ENCODE results near the gene ELAVL2.

ELAVL2 gene

DNA sequence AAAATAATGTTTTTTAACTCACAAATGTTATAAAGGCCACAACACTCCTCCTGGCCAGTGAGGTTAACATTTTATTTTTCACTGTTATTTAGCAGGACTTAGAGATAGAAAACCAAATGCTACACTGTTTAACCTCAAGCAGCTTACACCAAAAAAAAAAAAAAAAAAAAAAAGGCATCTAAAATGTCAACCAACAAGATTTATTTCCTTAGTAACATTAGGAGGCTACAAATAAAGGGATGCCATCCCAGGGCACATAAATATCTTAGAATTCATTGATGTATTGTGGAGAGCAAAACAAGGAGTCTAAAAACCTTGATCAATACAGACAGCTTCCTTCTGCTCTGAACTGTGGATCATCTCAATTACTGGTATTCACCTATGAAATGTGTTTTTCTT, 53.7 kb downstream of the ELAVL2 start:
- TF ChIP-seq, protein P1, sequence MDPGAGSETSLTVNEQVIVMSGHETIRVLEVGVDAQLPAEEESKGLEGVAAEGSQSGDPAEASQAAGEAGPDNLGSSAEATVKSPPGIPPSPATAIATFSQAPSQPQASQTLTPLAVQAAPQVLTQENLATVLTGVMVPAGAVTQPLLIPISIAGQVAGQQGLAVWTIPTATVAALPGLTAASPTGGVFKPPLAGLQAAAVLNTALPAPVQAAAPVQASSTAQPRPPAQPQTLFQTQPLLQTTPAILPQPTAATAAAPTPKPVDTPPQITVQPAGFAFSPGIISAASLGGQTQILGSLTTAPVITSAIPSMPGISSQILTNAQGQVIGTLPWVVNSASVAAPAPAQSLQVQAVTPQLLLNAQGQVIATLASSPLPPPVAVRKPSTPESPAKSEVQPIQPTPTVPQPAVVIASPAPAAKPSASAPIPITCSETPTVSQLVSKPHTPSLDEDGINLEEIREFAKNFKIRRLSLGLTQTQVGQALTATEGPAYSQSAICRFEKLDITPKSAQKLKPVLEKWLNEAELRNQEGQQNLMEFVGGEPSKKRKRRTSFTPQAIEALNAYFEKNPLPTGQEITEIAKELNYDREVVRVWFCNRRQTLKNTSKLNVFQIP (CRISPR knock-in tag; IDR thresholded peaks at IDR 0.05; ENCODE audit: borderline replicate concordance, low read depth) = no peak
- TF ChIP-seq ZNF8 (CRISPR knock-in tag; IDR thresholded peaks at IDR 0.05) (no peak), TCF4 (CRISPR knock-in tag; IDR thresholded peaks at IDR 0.05; ENCODE audit: borderline replicate concordance) (no peak), ZNF70 (CRISPR knock-in tag; IDR thresholded peaks at IDR 0.05) (no peak), CREB5 (CRISPR knock-in tag; IDR thresholded peaks at IDR 0.05; ENCODE audit: low read depth) (no peak), ZFP30 (CRISPR knock-in tag; IDR thresholded peaks at IDR 0.05) (no peak), CSRNP3 (CRISPR knock-in tag; IDR thresholded peaks at IDR 0.05) (no peak), ZFP3 (CRISPR knock-in tag; IDR thresholded peaks at IDR 0.05) (no peak), ISL1 (CRISPR knock-in tag; IDR thresholded peaks at IDR 0.05) (no peak), TOX (CRISPR knock-in tag; IDR thresholded peaks at IDR 0.05; ENCODE audit: borderline replicate concordance) (no peak)
- no peak for ATAC-seq

DNA sequence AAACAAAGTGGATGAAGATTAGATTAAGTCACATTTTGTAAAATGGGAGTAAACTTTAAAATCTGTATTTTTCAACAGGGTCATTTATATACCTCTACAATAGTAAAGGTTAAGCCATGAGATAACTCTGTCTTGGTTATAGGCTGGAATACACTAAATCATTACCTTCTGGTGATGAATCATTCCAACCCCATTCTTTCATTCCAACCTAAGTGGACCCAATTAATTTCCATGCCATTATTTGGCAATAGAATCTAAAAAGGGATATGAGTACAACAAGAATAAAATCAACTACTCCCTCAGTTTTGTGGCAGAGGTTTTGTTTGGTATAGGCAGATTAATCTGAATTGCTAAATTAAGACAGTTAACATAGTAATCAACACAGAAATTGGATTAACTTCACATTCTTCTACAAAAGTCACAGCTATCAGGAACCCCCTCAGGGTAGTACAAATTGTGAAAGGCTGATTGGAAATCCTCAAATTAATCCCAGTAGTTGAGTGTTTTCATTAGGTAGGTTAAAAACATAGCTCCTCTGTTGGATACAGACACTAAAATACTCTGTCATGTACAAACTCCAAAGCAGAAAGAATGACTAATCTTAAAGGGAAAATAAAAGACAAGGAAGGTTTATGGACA, 54.2 kb downstream of the ELAVL2 start:
- no peak for ATAC-seq
- no peak for TF ChIP-seq GLIS3 (CRISPR knock-in tag; IDR thresholded peaks at IDR 0.05)

GRCh38 chr9:23769307-23769935, 56.6 kb downstream of the ELAVL2 start:
- TF ChIP-seq RARB (CRISPR knock-in tag; IDR thresholded peaks at IDR 0.05) (no peak), ZFP30 (CRISPR knock-in tag; IDR thresholded peaks at IDR 0.05) (no peak), ESRRG (CRISPR knock-in tag; IDR thresholded peaks at IDR 0.05) (no peak), PPARA (CRISPR knock-in tag; IDR thresholded peaks at IDR 0.05; ENCODE audit: borderline replicate concordance) (no peak), ZNF8 (CRISPR knock-in tag; IDR thresholded peaks at IDR 0.05) (no peak), BACH2 (CRISPR knock-in tag; IDR thresholded peaks at IDR 0.05; ENCODE audit: borderline replicate concordance) (no peak), CSDC2 (CRISPR knock-in tag; IDR thresholded peaks at IDR 0.05) (no peak), ZC3H10 (CRISPR knock-in tag; IDR thresholded peaks at IDR 0.05) (no peak), PATZ1 (CRISPR knock-in tag; IDR thresholded peaks at IDR 0.05; ENCODE audit: borderline replicate concordance) (no peak), ZFP3 (CRISPR knock-in tag; IDR thresholded peaks at IDR 0.05) (no peak), CREB5 (CRISPR knock-in tag; IDR thresholded peaks at IDR 0.05; ENCODE audit: low read depth) (no peak), TOX (CRISPR knock-in tag; IDR thresholded peaks at IDR 0.05; ENCODE audit: borderline replicate concordance) (no peak), TCF4 (CRISPR knock-in tag; IDR thresholded peaks at IDR 0.05; ENCODE audit: borderline replicate concordance) (no peak), OSR1 (CRISPR knock-in tag; IDR thresholded peaks at IDR 0.05) (no peak), ISL1 (CRISPR knock-in tag; IDR thresholded peaks at IDR 0.05) (no peak), ZNF565 (CRISPR knock-in tag; conservative IDR thresholded peaks at IDR 0.05; ENCODE audit: low read depth) (no peak), TSHZ2 (CRISPR knock-in tag; IDR thresholded peaks at IDR 0.05) (no peak)
- no peak for ATAC-seq
